H1 (cell line): ENCODE measurements around the gene VPS52.
"Not testable (repeated sequence)": the region's sequence is repeated elsewhere in the genome, so short reads cannot be mapped to it uniquely, and the experiment has no call there.

Experiments
- ATF3 ChIP-seq: IDR thresholded peaks from 2 replicates; pipeline ENCODE4 v1.6.1; 2011; ENCODE audit warnings: low read depth, mild to moderate bottlenecking, low read length; ENCODE audit not compliant: insufficient read depth
- EZH2 ChIP-seq: fragments of 200-600 bp; sonication (generic); IDR thresholded peaks from 2 replicates; pipeline ENCODE4 v1.7.1; 2012; ENCODE audit warnings: low read depth, mild to moderate bottlenecking, moderate library complexity, low read length, inconsistent platforms; ENCODE audit not compliant: severe bottlenecking
- JUND ChIP-seq: IDR thresholded peaks from 2 replicates; pipeline ENCODE4 v1.6.1; 2011; ENCODE audit warnings: mild to moderate bottlenecking, improper control_type of control experiment, low read length
- POLR2A ChIP-seq, 2 experiments: IDR thresholded peaks; 1 replicate in 1 of 2; 2 replicates in 1 of 2; pipeline ENCODE4 v1.6.1; 2011; ENCODE audit warnings: low read depth in 2 of 2, low read length in 2 of 2, mild to moderate bottlenecking in 2 of 2; ENCODE audit errors: control extremely low read depth in 1 of 2
- RBBP5 ChIP-seq: IDR thresholded peaks from 2 replicates; pipeline ENCODE4 v1.7.1; 2012; ENCODE audit warnings: low read depth, mild to moderate bottlenecking, inconsistent platforms, low read length, moderate library complexity, borderline replicate concordance
- ZNF274 ChIP-seq: IDR thresholded peaks from 2 replicates; pipeline ENCODE4 v1.7.0; 2012; ENCODE audit warnings: low read length, borderline replicate concordance; ENCODE audit errors: extremely low read depth
- TF ChIP-seq, protein P1 (sequence below), 3 experiments: IDR thresholded peaks; 1 replicate in 2 of 3; 2 replicates in 1 of 3; pipeline versions ENCODE4 v1.5.1 to v1.6.1; 2011; ENCODE audit warnings: low read length in 3 of 3, mild to moderate bottlenecking in 3 of 3, inconsistent platforms in 2 of 3, low read depth in 1 of 3, moderate library complexity in 1 of 3; ENCODE audit not compliant: insufficient read depth in 1 of 3; ENCODE audit errors: control extremely low read depth in 1 of 3
- TF ChIP-seq, protein P2 (sequence below): IDR thresholded peaks from 2 replicates; pipeline ENCODE4 v1.6.1; 2011; ENCODE audit warnings: low read length, improper control_type of control experiment
- TF ChIP-seq, protein P3 (sequence below): fragments of 300-600 bp; sonication (generic); IDR thresholded peaks from 2 replicates; pipeline ENCODE4 v1.7.1; 2012; ENCODE audit warnings: low read length, moderate library complexity, mild to moderate bottlenecking, inconsistent platforms; ENCODE audit not compliant: insufficient replicate concordance

- TF ChIP-seq JUND = peak; percentile 42; the same call in 1 of the 2 replicates
- TF ChIP-seq POLR2A (IDR thresholded peaks at IDR 0.05; ENCODE audit: control extremely low read depth in 1 of 2, low read depth in 2 of 2, low read length in 2 of 2); ZNF274; ATF3; EZH2; RBBP5: not testable (repeated sequence)
- TF ChIP-seq, protein P1, sequence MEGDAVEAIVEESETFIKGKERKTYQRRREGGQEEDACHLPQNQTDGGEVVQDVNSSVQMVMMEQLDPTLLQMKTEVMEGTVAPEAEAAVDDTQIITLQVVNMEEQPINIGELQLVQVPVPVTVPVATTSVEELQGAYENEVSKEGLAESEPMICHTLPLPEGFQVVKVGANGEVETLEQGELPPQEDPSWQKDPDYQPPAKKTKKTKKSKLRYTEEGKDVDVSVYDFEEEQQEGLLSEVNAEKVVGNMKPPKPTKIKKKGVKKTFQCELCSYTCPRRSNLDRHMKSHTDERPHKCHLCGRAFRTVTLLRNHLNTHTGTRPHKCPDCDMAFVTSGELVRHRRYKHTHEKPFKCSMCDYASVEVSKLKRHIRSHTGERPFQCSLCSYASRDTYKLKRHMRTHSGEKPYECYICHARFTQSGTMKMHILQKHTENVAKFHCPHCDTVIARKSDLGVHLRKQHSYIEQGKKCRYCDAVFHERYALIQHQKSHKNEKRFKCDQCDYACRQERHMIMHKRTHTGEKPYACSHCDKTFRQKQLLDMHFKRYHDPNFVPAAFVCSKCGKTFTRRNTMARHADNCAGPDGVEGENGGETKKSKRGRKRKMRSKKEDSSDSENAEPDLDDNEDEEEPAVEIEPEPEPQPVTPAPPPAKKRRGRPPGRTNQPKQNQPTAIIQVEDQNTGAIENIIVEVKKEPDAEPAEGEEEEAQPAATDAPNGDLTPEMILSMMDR (IDR thresholded peaks at IDR 0.05; ENCODE audit: control extremely low read depth in 1 of 3, insufficient read depth in 1 of 3, low read depth in 1 of 3, low read length in 3 of 3) = not testable (repeated sequence)
- TF ChIP-seq, protein P2, sequence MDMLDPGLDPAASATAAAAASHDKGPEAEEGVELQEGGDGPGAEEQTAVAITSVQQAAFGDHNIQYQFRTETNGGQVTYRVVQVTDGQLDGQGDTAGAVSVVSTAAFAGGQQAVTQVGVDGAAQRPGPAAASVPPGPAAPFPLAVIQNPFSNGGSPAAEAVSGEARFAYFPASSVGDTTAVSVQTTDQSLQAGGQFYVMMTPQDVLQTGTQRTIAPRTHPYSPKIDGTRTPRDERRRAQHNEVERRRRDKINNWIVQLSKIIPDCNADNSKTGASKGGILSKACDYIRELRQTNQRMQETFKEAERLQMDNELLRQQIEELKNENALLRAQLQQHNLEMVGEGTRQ = not testable (repeated sequence)
- TF ChIP-seq, protein P3, sequence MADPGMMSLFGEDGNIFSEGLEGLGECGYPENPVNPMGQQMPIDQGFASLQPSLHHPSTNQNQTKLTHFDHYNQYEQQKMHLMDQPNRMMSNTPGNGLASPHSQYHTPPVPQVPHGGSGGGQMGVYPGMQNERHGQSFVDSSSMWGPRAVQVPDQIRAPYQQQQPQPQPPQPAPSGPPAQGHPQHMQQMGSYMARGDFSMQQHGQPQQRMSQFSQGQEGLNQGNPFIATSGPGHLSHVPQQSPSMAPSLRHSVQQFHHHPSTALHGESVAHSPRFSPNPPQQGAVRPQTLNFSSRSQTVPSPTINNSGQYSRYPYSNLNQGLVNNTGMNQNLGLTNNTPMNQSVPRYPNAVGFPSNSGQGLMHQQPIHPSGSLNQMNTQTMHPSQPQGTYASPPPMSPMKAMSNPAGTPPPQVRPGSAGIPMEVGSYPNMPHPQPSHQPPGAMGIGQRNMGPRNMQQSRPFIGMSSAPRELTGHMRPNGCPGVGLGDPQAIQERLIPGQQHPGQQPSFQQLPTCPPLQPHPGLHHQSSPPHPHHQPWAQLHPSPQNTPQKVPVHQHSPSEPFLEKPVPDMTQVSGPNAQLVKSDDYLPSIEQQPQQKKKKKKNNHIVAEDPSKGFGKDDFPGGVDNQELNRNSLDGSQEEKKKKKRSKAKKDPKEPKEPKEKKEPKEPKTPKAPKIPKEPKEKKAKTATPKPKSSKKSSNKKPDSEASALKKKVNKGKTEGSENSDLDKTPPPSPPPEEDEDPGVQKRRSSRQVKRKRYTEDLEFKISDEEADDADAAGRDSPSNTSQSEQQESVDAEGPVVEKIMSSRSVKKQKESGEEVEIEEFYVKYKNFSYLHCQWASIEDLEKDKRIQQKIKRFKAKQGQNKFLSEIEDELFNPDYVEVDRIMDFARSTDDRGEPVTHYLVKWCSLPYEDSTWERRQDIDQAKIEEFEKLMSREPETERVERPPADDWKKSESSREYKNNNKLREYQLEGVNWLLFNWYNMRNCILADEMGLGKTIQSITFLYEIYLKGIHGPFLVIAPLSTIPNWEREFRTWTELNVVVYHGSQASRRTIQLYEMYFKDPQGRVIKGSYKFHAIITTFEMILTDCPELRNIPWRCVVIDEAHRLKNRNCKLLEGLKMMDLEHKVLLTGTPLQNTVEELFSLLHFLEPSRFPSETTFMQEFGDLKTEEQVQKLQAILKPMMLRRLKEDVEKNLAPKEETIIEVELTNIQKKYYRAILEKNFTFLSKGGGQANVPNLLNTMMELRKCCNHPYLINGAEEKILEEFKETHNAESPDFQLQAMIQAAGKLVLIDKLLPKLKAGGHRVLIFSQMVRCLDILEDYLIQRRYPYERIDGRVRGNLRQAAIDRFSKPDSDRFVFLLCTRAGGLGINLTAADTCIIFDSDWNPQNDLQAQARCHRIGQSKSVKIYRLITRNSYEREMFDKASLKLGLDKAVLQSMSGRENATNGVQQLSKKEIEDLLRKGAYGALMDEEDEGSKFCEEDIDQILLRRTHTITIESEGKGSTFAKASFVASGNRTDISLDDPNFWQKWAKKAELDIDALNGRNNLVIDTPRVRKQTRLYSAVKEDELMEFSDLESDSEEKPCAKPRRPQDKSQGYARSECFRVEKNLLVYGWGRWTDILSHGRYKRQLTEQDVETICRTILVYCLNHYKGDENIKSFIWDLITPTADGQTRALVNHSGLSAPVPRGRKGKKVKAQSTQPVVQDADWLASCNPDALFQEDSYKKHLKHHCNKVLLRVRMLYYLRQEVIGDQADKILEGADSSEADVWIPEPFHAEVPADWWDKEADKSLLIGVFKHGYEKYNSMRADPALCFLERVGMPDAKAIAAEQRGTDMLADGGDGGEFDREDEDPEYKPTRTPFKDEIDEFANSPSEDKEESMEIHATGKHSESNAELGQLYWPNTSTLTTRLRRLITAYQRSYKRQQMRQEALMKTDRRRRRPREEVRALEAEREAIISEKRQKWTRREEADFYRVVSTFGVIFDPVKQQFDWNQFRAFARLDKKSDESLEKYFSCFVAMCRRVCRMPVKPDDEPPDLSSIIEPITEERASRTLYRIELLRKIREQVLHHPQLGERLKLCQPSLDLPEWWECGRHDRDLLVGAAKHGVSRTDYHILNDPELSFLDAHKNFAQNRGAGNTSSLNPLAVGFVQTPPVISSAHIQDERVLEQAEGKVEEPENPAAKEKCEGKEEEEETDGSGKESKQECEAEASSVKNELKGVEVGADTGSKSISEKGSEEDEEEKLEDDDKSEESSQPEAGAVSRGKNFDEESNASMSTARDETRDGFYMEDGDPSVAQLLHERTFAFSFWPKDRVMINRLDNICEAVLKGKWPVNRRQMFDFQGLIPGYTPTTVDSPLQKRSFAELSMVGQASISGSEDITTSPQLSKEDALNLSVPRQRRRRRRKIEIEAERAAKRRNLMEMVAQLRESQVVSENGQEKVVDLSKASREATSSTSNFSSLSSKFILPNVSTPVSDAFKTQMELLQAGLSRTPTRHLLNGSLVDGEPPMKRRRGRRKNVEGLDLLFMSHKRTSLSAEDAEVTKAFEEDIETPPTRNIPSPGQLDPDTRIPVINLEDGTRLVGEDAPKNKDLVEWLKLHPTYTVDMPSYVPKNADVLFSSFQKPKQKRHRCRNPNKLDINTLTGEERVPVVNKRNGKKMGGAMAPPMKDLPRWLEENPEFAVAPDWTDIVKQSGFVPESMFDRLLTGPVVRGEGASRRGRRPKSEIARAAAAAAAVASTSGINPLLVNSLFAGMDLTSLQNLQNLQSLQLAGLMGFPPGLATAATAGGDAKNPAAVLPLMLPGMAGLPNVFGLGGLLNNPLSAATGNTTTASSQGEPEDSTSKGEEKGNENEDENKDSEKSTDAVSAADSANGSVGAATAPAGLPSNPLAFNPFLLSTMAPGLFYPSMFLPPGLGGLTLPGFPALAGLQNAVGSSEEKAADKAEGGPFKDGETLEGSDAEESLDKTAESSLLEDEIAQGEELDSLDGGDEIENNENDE = peak; percentile 17
Observed at GRCh38 chr6:33226503-33227120, 45.1 kb downstream of the VPS52 start.
